ENCODE data around the gene LOX.

Gene LOX

GRCh38 chr5:122077366-122078115, 518 bp downstream of the LOX start:
- H3K4me1 Mint-ChIP-seq, result peaks cover 16% of the 10 kb centered on the region
- no peaks in the 10 kb centered on the region for H3K9me3 Mint-ChIP-seq
- ATAC-seq (peak; percentile 34), DNase-seq (ENCODE audit: low spot score in 2 of 2) (peak in 1 of 2 donors; percentile 50)
- peaks cover 9% of the 10 kb centered on the region for H3K36me3 Mint-ChIP-seq
- H3K27ac Mint-ChIP-seq, result no peak overlapping the region
- H3K4me3 Mint-ChIP-seq, result peak overlapping the region; percentile 70

DNA sequence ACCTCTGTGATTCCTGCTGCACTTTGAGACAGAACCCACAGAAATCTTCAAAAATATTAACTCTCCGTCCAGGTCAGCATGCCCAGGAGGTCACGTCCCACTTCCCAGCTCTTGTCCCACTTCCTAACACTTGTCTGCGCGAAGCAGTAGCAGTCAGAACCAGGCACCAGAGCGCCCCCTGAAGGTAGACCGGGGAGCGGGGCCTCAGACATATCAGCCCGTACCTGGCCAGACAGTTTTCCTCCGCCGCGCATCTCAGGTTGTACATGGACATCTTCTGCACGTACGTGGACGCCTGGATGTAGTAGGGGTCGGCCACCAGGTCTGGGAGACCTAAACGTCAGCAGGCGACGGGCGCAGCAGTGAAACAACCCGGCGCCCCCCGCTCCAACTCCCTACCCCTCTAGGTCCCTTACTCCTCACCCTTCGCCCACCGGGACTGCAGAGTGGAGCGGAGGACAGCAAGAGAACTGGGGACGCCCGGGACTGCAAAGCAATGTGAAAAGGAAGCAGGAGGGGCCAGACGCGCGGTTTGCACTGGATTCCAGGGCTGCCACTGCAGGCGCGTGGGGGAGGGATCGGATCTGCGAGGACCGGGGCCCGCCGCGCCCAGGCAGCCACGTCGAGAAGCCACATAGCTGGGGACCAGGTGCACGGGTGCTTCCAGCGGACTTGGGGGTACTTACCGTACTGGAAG, 1.2 kb downstream of the LOX start:
- Mint-ChIP-seq H3K27ac (no peak overlapping the region), H3K4me3 (peak overlapping the region; percentile 70), H3K36me3 (peaks cover 9% of the 10 kb centered on the region), H3K4me1 (peaks cover 16% of the 10 kb centered on the region), H3K9me3 (no peaks in the 10 kb centered on the region)
- DNase-seq (ENCODE audit: low spot score in 2 of 2) (peak; percentile 19 to 68), ATAC-seq (peak; percentile 59)

GRCh38 chr5:122076050-122076461, 2.0 kb downstream of the LOX start:
- no peak for DNase-seq (ENCODE audit: low spot score in 2 of 2)

DNA sequence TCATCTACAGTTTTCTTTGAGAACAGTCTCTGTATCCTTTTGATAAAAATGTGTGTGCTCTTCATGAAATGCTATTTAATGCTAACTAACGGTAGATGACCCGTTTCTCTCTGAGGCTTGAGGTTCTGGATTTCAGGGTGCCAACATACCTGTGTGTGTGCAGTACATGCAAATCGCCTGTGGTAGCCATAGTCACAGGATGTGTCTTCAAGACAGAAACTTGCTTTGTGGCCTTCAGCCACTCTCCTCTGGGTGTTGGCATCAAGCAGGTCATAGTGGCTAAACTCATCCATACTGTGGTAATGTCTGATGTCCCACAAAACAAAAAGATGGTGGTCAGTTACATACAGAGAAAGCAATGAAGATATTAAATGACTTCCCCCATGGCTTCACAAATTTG, 4.2 kb downstream of the LOX start:
- no peak overlapping the region for H3K4me3 Mint-ChIP-seq
- no peaks in the 10 kb centered on the region for H3K9me3 Mint-ChIP-seq
- H3K36me3 Mint-ChIP-seq, result peaks cover 9% of the 10 kb centered on the region
- H3K27ac Mint-ChIP-seq, result no peak overlapping the region
- H3K4me1 Mint-ChIP-seq, result peaks cover 16% of the 10 kb centered on the region
- DNase-seq (ENCODE audit: low spot score in 2 of 2), result no peak
- ATAC-seq, result no peak

More at GRCh38 chr5:122076050-122076461, 2.0 kb downstream of the LOX start:
- no peak for ATAC-seq
- no peak overlapping the region for H3K4me3 Mint-ChIP-seq
- H3K27ac Mint-ChIP-seq, result no peak overlapping the region
- peaks cover 16% of the 10 kb centered on the region for H3K4me1 Mint-ChIP-seq
- peaks cover 9% of the 10 kb centered on the region for H3K36me3 Mint-ChIP-seq
- no peaks in the 10 kb centered on the region for H3K9me3 Mint-ChIP-seq

DNA sequence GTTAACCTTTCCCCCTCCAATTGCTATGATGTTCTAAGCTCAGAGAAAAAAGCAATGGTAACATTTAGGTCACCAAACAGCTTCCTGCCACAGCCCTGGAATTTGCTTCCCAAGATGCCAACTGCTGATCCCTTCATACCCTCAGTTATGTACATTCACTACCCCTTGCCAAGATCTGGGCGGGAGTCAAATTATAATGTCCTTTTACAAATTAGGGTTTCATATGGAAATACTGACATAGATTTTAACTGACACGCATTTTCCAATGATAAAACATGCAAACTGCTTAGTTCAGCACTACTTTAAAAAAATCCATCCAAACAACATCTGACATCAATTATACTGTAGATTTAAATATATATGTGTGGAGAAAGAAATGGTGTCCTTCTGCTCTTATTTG, 5.0 kb downstream of the LOX start:
- ATAC-seq, result no peak
- H3K4me3 Mint-ChIP-seq, result no peak overlapping the region
- peaks cover 12% of the 10 kb centered on the region for H3K4me1 Mint-ChIP-seq
- peaks cover 9% of the 10 kb centered on the region for H3K36me3 Mint-ChIP-seq
- H3K27ac Mint-ChIP-seq, result no peak overlapping the region
- DNase-seq (ENCODE audit: low spot score in 2 of 2), result no peak
- no peaks in the 10 kb centered on the region for H3K9me3 Mint-ChIP-seq

DNA sequence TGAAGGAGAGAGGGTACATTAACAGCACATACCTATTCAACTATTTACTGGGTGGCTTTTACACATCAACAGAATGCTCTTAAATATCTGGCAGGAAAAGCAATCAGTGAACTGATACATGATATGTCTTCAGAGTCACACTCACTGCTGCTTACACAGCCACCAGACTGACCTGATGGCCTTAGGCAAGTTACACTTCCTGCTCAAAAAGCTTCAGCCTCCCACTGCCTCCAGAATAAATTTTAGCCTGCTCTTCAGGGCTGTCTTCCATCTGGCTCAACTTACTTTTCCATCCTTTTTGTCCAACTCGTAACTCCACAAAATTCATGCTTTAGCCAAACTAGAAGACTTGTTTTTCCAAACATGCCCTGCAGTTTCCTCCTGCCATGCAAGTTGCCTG, 10.7 kb downstream of the LOX start:
- no peak for ATAC-seq
- no peak for DNase-seq (ENCODE audit: low spot score in 2 of 2)
- H3K27ac Mint-ChIP-seq, result no peak overlapping the region
- H3K9me3 Mint-ChIP-seq, result no peaks in the 10 kb centered on the region
- H3K36me3 Mint-ChIP-seq, result no peaks in the 10 kb centered on the region
- H3K4me3 Mint-ChIP-seq, result no peak overlapping the region
- no peaks in the 10 kb centered on the region for H3K4me1 Mint-ChIP-seq

- no peak for DNase-seq (ENCODE audit: low spot score in 2 of 2)
- no peak overlapping the region for H3K4me3 Mint-ChIP-seq
- ATAC-seq, result no peak
- no peaks in the 10 kb centered on the region for H3K36me3 Mint-ChIP-seq
- H3K27ac Mint-ChIP-seq, result no peak overlapping the region
- H3K4me1 Mint-ChIP-seq, result no peaks in the 10 kb centered on the region
- H3K9me3 Mint-ChIP-seq, result no peaks in the 10 kb centered on the region
Measured at GRCh38 chr5:122064992-122065391, 13.1 kb downstream of the LOX start.

DNA sequence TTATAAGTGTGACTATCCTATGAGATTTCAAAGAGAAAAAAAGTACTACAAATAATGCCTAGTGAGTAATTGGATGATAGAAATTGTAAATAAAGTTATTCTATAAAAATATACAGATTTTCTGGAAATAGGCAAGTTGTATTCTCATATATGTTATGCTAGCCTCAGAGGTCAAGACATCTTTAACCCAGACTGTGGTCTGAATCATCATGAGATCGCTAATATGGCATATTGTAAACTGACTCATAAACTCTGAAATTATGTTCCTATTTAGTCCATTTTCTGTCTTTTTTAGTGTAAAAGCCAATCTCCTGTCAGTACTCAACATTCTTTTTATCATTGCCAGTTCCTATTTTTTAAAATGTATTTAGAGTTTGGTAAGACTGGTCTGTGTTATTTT, 14.2 kb downstream of the LOX start:
- no peaks in the 10 kb centered on the region for H3K36me3 Mint-ChIP-seq
- no peak for DNase-seq (ENCODE audit: low spot score in 2 of 2)
- H3K27ac Mint-ChIP-seq, result no peak overlapping the region
- no peak for ATAC-seq
- H3K4me3 Mint-ChIP-seq, result no peak overlapping the region
- no peaks in the 10 kb centered on the region for H3K4me1 Mint-ChIP-seq
- H3K9me3 Mint-ChIP-seq, result no peaks in the 10 kb centered on the region

GRCh38 chr5:122062205-122062604, 15.9 kb downstream of the LOX start:
- no peak overlapping the region for H3K4me3 Mint-ChIP-seq
- no peaks in the 10 kb centered on the region for H3K4me1 Mint-ChIP-seq
- no peaks in the 10 kb centered on the region for H3K9me3 Mint-ChIP-seq
- no peaks in the 10 kb centered on the region for H3K36me3 Mint-ChIP-seq
- ATAC-seq (no peak), DNase-seq (ENCODE audit: low spot score in 2 of 2) (no peak)
- H3K27ac Mint-ChIP-seq, result no peak overlapping the region

DNA sequence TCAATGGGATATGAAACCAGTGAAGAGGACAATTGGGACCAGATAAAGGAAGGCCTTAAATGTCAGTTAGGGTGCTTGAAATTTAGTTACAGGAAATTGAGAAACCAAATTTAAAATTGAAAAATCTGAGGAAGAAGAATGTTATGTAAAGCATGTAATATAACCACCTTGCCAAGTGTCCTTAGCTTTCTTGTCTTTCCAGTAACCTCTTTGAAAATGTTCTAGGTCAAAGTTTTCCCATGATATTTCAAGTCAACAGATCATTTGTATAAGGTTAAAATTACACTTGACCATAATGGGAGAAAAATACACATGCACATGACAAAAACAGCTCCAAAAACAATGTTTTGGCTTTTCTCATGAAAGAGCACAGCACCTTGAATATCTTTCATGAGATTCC, 21.1 kb downstream of the LOX start:
- H3K36me3 Mint-ChIP-seq, result no peaks in the 10 kb centered on the region
- ATAC-seq (no peak), DNase-seq (ENCODE audit: low spot score in 2 of 2) (no peak)
- H3K4me1 Mint-ChIP-seq, result peaks cover 5% of the 10 kb centered on the region
- no peak overlapping the region for H3K27ac Mint-ChIP-seq
- no peak overlapping the region for H3K4me3 Mint-ChIP-seq
- no peaks in the 10 kb centered on the region for H3K9me3 Mint-ChIP-seq

GRCh38 chr5:122054266-122054665, 23.8 kb downstream of the LOX start:
- H3K27ac Mint-ChIP-seq, result no peak overlapping the region
- no peaks in the 10 kb centered on the region for H3K36me3 Mint-ChIP-seq

DNA sequence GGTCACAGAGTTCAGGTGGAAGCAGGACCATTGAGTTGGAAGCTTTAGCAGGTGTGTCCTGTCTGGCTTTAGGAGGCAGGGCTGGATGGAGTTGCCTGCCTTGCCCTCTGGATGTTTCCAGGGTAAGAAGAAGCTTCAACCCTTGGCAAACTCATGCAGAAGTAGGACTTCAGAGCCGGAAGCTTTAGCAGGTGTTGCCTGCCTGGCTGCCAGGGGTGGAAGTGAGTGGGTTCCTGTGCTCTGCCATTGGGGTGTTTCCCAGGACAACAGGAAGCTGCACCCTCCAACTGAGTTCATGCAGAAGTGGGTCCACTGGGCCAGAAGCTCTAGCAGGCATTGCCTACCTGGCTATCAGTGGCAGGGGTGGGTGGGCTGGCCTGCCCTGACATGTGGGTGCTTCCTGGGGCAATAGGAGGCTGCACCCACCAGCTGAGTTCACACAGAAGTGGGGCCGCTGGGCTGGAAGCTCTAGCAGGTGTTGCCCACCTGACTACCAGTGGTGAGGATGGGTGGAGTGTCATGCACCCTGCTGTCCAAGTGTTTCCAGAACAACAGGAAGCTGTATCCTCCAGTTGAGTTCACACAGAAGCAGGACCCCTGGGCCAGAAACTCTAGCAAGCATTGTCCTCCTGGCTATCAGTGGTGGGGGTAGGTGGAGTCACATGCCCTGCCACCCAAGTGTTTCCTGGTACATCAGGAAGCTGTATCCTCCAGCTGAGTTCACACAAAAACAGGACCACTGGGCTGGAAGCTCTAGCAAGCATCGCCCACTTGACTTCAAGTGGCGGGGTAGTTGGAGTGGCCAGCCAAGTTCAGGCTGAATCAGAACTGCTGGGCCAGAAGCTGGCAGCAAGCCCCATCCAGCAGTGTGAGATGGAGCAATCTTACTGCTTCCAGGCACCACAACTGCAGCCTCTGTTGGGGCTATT, 24.6 kb downstream of the LOX start:
- no peak for ATAC-seq
- Mint-ChIP-seq H3K4me1 (peaks cover 5% of the 10 kb centered on the region), H3K9me3 (no peaks in the 10 kb centered on the region), H3K27ac (no peak overlapping the region), H3K36me3 (no peaks in the 10 kb centered on the region), H3K4me3 (no peak overlapping the region)
- DNase-seq (ENCODE audit: low spot score in 2 of 2), result no peak

More at GRCh38 chr5:122054266-122054665, 23.8 kb downstream of the LOX start:
- no peak overlapping the region for H3K4me3 Mint-ChIP-seq
- ATAC-seq (no peak), DNase-seq (ENCODE audit: low spot score in 2 of 2) (no peak)
- H3K4me1 Mint-ChIP-seq, result peaks cover 5% of the 10 kb centered on the region
- H3K9me3 Mint-ChIP-seq, result no peaks in the 10 kb centered on the region

GRCh38 chr5:122051569-122051968, 26.5 kb downstream of the LOX start:
- H3K4me1 Mint-ChIP-seq, result peaks cover 5% of the 10 kb centered on the region
- no peak for DNase-seq (ENCODE audit: low spot score in 2 of 2)
- H3K36me3 Mint-ChIP-seq, result no peaks in the 10 kb centered on the region

DNA sequence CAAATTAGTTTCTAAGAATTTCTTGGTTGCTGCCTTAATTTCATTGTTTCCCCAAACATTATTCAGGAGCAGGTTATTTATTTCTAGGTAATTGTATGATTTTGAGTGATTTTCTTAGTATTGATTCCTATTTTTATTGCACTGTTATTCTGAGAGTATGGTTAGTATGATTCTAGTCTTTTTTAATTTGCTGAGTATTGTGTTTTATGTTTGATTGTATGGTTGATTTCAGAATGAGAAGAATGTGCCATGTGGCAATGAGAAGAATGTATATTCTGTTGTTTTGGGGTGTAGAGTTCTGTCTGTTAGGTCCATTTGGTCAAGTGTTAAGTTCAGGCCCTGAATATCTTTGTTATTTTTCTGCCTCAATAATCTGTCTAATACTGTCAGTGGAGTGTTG, 27.1 kb downstream of the LOX start:
- no peak overlapping the region for H3K4me3 Mint-ChIP-seq
- DNase-seq (ENCODE audit: low spot score in 2 of 2), result no peak
- H3K9me3 Mint-ChIP-seq, result no peaks in the 10 kb centered on the region
- ATAC-seq, result no peak
- H3K27ac Mint-ChIP-seq, result no peak overlapping the region
- H3K4me1 Mint-ChIP-seq, result peaks cover 5% of the 10 kb centered on the region
- H3K36me3 Mint-ChIP-seq, result no peaks in the 10 kb centered on the region

More at GRCh38 chr5:122051569-122051968, 26.5 kb downstream of the LOX start:
- no peak overlapping the region for H3K27ac Mint-ChIP-seq
- H3K4me3 Mint-ChIP-seq, result no peak overlapping the region
- ATAC-seq, result no peak
- no peaks in the 10 kb centered on the region for H3K9me3 Mint-ChIP-seq

- no peak overlapping the region for H3K4me3 Mint-ChIP-seq
- H3K27ac Mint-ChIP-seq, result no peak overlapping the region
- H3K9me3 Mint-ChIP-seq, result peaks cover 5% of the 10 kb centered on the region
- H3K4me1 Mint-ChIP-seq, result no peaks in the 10 kb centered on the region
- no peaks in the 10 kb centered on the region for H3K36me3 Mint-ChIP-seq
- ATAC-seq (no peak), DNase-seq (ENCODE audit: low spot score in 2 of 2) (no peak)
Measured at GRCh38 chr5:122040636-122041302, 37.3 kb downstream of the LOX start.
